Activated CD8-positive, alpha-beta T cell treated with anti-CD3 and anti-CD28 coated beads for 36 hours (primary cell): ENCODE measurements around the gene EIF2B5. TPM values are rescaled to one million over a fixed set of nuclear protein-coding genes. Genes with fewer than 3 reads are reported as not detected.

Experiments used
- ATAC-seq: fragments of 200-7000 bp; cut with Tn5 transposase; one replicate; pipeline ENCODE4 v1.10.0; 2021; ENCODE audit warnings: mild to moderate bottlenecking, moderate library complexity
- CTCF ChIA-PET: fragments of 350-600 bp; sonication (Branson Sonifier 250); formaldehyde crosslinking; loops from one replicate; lab custom pipeline; 2021; ENCODE audit warnings: antibody characterized with exemption; lab: Charles Lee
- POLR2A ChIA-PET: fragments of 350-600 bp; sonication (Branson Sonifier 250); formaldehyde crosslinking; loops from one replicate; lab custom pipeline; 2021; ENCODE audit warnings: antibody characterized with exemption; lab: Charles Lee
- DNase-seq: peaks from one replicate; pipeline ENCODE4 v3.0.0-alpha.2; 2020
- H3K27ac Mint-ChIP-seq: one replicate; pipeline ENCODE4 v1.8.0; 2021; ENCODE audit warnings: mild to moderate bottlenecking, mixed read lengths
- H3K27me3 Mint-ChIP-seq: one replicate; pipeline ENCODE4 v1.8.0; 2021; ENCODE audit warnings: mixed read lengths
- H3K36me3 Mint-ChIP-seq: one replicate; pipeline ENCODE4 v1.8.0; 2021; ENCODE audit warnings: low read depth, mixed read lengths
- H3K4me1 Mint-ChIP-seq: one replicate; pipeline ENCODE4 v1.8.0; 2021; ENCODE audit warnings: low read depth, mixed read lengths
- H3K4me3 Mint-ChIP-seq: one replicate; pipeline ENCODE4 v1.8.0; 2021; ENCODE audit warnings: mild to moderate bottlenecking, moderate library complexity, mixed read lengths
- H3K9me3 Mint-ChIP-seq: one replicate; pipeline ENCODE4 v1.8.0; 2021; ENCODE audit warnings: mixed read lengths
- intact Hi-C: fragments of 100-400 bp; cut with micrococcal nuclease; formaldehyde crosslinking; loops from one replicate; pipeline ENCODE4 v1.10.0; 2022
- total RNA-seq, 2 experiments: library from RNA; stranded (reverse); gene quantifications; one replicate each; pipeline ENCODE4 v1.2.3, GENCODE V29; 2021
- TF ChIP-seq, protein P1 (sequence below): fragments of 200-600 bp; IDR thresholded peaks from one replicate; pipeline ENCODE4 v1.8.0; 2022; ENCODE audit warnings: antibody characterized with exemption, mild to moderate bottlenecking

EIF2B5 gene
- total RNA-seq, 2 experiments from 2014 or later: 59.9 to 64.0 TPM

DNA sequence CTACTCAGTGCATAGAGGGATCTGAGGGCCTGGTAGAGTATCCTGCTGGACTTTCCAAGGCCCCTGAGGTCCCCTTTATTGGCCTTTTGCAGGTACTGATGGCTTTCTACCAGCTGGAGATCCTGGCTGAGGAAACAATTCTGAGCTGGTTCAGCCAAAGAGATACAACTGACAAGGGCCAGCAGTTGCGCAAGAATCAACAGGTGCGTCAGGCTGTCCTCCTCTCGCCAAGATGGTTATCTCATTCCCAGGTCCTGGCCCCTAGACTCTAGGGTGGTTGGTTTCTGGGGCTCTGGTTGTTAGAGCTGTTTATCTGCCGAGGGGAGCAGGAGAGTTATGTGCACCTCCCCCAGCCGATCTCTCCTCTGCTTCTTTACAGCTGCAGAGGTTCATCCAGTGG lies 9.3 kb downstream of the EIF2B5 start:
- TF ChIP-seq, protein P1, sequence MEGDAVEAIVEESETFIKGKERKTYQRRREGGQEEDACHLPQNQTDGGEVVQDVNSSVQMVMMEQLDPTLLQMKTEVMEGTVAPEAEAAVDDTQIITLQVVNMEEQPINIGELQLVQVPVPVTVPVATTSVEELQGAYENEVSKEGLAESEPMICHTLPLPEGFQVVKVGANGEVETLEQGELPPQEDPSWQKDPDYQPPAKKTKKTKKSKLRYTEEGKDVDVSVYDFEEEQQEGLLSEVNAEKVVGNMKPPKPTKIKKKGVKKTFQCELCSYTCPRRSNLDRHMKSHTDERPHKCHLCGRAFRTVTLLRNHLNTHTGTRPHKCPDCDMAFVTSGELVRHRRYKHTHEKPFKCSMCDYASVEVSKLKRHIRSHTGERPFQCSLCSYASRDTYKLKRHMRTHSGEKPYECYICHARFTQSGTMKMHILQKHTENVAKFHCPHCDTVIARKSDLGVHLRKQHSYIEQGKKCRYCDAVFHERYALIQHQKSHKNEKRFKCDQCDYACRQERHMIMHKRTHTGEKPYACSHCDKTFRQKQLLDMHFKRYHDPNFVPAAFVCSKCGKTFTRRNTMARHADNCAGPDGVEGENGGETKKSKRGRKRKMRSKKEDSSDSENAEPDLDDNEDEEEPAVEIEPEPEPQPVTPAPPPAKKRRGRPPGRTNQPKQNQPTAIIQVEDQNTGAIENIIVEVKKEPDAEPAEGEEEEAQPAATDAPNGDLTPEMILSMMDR: no peak
- POLR2A ChIA-PET: interaction anchor here (1.1 to 4.2 kb wide), 6 partner anchors 8 to 124 kb away, joined by 3 to 40 read pairs (median 6); partner anchors contain the start of genes ABCF3, DVL3 and EIF2B5
- Mint-ChIP-seq H3K27ac (peak overlapping the region; percentile 30), H3K36me3 (peaks cover 35% of the 10 kb centered on the region), H3K4me1 (no peaks in the 10 kb centered on the region), H3K4me3 (no peak overlapping the region), H3K9me3 (no peaks in the 10 kb centered on the region), H3K27me3 (no peaks in the 10 kb centered on the region)
- no peak for DNase-seq
- intact Hi-C loops: no loop called here
- CTCF ChIA-PET: interaction anchor here (1.1 to 2.2 kb wide), 8 partner anchors 8 to 105 kb away, joined by 3 to 10 read pairs (median 4); partner anchors contain the start of genes EEF1AKMT4 and EIF2B5
- no peak for ATAC-seq

- POLR2A ChIA-PET: interaction anchor here (1.1 to 4.2 kb wide), 5 partner anchors 10 to 95 kb away, joined by 3 to 40 read pairs (median 6); partner anchors contain the start of genes ABCF3, DVL3 and EIF2B5
- H3K4me1 Mint-ChIP-seq: no peaks in the 10 kb centered on the region
- peak overlapping the region; percentile 30 for H3K27ac Mint-ChIP-seq
- ATAC-seq (peak; percentile 85), DNase-seq (peak; percentile 61)
- peaks cover 33% of the 10 kb centered on the region for H3K36me3 Mint-ChIP-seq
- intact Hi-C loops: no loop called here
- no peaks in the 10 kb centered on the region for H3K9me3 Mint-ChIP-seq
- no peaks in the 10 kb centered on the region for H3K27me3 Mint-ChIP-seq
- no peak overlapping the region for H3K4me3 Mint-ChIP-seq
- TF ChIP-seq, protein P1: peak; percentile 18
- CTCF ChIA-PET: interaction anchor here (1.1 to 2.2 kb wide), 12 partner anchors 8 to 144 kb away, joined by 3 to 12 read pairs (median 5); partner anchors contain the start of genes DVL3, EEF1AKMT4 and EIF2B5
Observed at GRCh38 chr3:184145111-184145524, 10.0 kb downstream of the EIF2B5 start.

- Mint-ChIP-seq H3K9me3 (no peaks in the 10 kb centered on the region), H3K4me3 (no peak overlapping the region), H3K36me3 (peaks cover 31% of the 10 kb centered on the region), H3K4me1 (no peaks in the 10 kb centered on the region), H3K27ac (no peak overlapping the region), H3K27me3 (no peaks in the 10 kb centered on the region)
- DNase-seq: no peak
- ChIA-PET CTCF (interaction anchor here (1.1 to 2.2 kb wide), 7 partner anchors 9 to 143 kb away, joined by 3 to 12 read pairs (median 6); partner anchors contain the start of genes DVL3 and EEF1AKMT4), POLR2A (interaction anchor here (1.1 to 4.2 kb wide), 4 partner anchors 9 to 43 kb away, joined by 3 to 40 read pairs (median 7); partner anchors contain the start of genes DVL3 and EIF2B5)
- intact Hi-C loops: no loop called here
- TF ChIP-seq, protein P1: no peak
- no peak for ATAC-seq
Observed at GRCh38 chr3:184145751-184146270, 10.7 kb downstream of the EIF2B5 start.

DNA sequence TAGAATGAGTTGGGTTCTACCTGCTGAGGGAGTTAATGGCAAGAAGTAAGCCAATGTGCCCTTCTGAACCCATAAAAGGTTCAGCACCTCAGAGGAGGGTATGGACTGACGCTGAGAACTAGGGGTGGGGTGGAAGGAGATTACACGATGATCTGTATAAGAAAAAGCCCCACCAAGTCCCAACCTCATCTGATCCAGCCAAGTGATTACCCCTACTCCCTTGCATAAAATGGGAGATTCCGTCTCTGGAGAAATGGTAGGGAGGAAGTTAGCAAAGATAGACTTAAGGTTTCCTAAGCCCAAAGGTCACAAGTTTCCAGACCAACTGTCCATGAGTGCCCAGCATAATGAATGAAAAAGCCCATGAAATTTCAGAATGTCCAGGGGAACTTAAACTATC lies 12.9 kb downstream of the EIF2B5 start:
- POLR2A ChIA-PET: interaction anchor here (0.7 to 2.3 kb wide), 2 partner anchors 8 to 12 kb away, joined by 3 to 8 read pairs; partner anchors contain the start of gene EIF2B5
- ATAC-seq: no peak

More for the DNA sequence above, 12.9 kb downstream of the EIF2B5 start:
- Mint-ChIP-seq H3K4me3 (no peak overlapping the region), H3K36me3 (peaks cover 10% of the 10 kb centered on the region), H3K4me1 (no peaks in the 10 kb centered on the region), H3K27me3 (no peaks in the 10 kb centered on the region), H3K27ac (no peak overlapping the region), H3K9me3 (no peaks in the 10 kb centered on the region)
- CTCF ChIA-PET: interaction anchor here (0.9 kb wide), 1 partner anchor 13 kb away, joined by 3 read pairs; the partner anchor contains the start of gene EIF2B5
- TF ChIP-seq, protein P1: no peak
- intact Hi-C loops: no loop called here
- DNase-seq: no peak
